HG03571 (cell line): ENCODE data around the gene IL1RAPL1.

Experiments
- ATAC-seq: cut with Tn5 transposase; IDR thresholded peaks from one replicate; pipeline ENCODE4 v1.9.1; 2021; ENCODE audit not compliant: unreplicated experiment

Gene IL1RAPL1

DNA sequence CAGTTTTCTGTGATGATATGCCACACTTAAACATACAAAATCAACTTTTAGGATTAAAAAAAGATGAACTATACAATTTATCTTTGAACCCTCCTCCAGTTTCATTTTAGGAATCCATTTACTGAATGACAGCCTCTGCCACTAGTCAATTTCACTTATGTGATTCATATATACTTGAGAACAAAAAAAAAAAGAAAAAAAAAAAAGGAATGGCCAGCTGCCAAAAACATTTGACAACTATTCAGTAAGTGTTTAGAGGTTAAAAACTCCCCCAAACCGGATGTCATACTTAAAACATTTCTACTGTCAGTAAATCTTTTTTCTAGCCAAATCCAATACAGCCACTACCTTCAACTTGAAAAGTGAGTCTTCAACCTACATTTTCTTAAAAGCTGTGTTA lies 1361.4 kb downstream of the IL1RAPL1 start:
- ATAC-seq = no peak

DNA sequence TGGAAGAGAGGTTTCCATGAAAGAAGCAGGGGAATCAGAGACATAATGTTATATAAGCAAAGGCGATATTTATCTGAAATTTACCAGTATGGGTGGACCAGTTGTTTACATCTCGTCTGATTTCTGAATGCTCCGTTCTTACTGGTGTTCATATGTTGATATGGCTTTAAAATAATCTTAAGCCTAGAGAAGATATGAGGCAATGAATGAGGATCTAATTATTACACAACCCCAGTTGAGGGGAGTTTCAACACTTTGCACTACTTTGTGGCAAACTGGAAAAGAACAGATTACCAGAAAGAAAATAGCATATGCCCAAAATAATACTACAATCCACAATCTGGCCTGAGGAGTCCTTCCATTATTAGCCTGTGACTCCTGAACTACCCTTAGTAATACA lies 1364.8 kb downstream of the IL1RAPL1 start:
- no peak for ATAC-seq

DNA sequence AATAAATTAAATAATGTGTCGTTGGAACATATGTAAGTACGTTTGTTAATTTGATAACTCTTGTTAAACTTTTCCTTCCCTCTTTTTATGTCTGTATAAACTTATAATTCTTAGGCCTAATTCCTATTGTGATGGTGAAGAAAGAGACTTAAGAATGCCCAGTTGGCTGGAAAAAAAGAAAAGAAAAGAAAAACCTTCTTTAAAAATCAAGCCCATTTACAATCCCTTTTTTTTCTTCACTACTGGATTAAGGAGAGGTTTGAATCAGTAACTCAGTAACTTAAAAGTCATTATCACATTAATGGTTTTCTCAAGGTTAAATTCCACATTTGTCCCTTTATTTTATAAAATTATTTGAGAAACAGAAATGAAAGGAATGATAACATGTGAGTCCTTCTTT lies 1374.8 kb downstream of the IL1RAPL1 start:
- no peak for ATAC-seq

DNA sequence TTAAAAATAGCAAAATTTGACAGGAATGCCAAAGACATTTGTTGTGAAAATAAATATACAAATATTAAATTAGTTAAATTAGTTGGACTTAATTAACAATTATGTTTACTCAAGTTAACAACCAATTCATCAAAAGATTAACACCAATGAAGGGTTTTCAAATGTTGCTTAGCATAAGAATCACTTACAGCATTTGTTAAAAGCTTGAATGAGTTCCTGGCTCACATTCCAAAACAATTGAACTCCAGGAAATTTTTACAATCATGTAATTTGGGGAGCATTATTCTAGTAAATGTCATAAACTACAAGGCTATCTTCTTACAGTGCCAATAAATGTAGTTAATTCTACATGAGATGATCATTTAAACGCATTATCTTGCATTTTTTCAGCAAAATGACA lies 1378.4 kb downstream of the IL1RAPL1 start:
- no peak for ATAC-seq

DNA sequence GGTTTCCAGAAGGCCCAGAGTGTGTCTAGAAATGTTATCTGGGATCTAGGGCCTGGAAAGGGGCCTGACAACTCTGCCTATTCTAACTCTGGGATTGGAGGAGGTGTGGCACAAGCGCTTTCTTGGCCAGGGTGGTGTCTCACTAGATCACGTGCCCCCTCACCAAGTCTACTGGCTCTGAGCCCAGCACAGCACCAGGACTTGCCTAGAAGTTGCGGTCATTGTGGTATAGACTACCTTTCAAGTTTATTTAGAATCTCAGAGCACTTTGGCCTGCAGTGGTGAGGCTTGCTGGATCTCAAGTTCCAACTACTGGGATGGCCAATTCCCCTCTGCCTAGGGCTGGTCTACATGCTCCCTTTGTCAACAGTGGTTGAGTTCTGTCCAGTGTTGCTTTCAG lies 1404.8 kb downstream of the IL1RAPL1 start:
- no peak for ATAC-seq

DNA sequence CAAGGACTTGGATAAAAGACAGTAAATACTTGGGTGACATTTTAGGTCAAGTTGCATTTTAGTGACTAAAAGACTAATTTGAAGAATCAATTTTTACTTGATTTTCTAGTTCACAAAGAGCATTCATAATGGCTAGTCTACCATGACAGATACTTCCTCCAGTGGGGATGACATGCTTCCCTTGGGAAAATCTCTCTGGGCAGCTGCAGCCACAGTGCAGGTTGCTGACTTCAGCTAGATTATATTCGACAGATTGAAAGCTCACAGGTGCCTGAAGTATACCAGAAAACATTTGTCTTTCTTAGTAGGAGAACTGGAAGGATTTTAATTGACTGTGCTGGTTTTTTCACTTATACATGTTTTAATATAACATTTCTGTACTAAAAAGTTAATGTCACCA lies 1418.6 kb downstream of the IL1RAPL1 start:
- ATAC-seq = no peak
